Measurements from ENCODE around the gene ZKSCAN3.
"Not testable (repeated sequence)": the region's sequence is repeated elsewhere in the genome, so short reads cannot be mapped to it uniquely, and the experiment has no call there.

ZKSCAN3 gene

GRCh38 chr6:28360961-28361360 is 11.2 kb downstream of the ZKSCAN3 start:
- Histone ChIP-seq H3K27me3 (ENCODE audit: control insufficient read depth, insufficient read depth, low read length) (no peaks in the 10 kb centered on the region), H3K36me3 (ENCODE audit: control insufficient read depth, low read depth, low read length) (peaks cover 20% of the 10 kb centered on the region), H3K4me3 (ENCODE audit: low read length) (no peak overlapping the region), H3K9ac (ENCODE audit: low read length) (no peak overlapping the region), H3K9me3 (ENCODE audit: control insufficient read depth, low read depth, low read length) (no peaks in the 10 kb centered on the region), H3K27ac (ENCODE audit: low read length) (no peak overlapping the region), H3K4me1 (ENCODE audit: control insufficient read depth, low read depth, low read length) (peaks cover 7% of the 10 kb centered on the region)

- H3K36me3 ChIP-seq (ENCODE audit: control insufficient read depth, low read depth, low read length) = peaks cover 26% of the 10 kb centered on the region
- H3K4me3 ChIP-seq (ENCODE audit: low read length); H3K27ac ChIP-seq (ENCODE audit: low read length); H3K9me3 ChIP-seq (ENCODE audit: control insufficient read depth, low read depth, low read length); H3K9ac ChIP-seq (ENCODE audit: low read length); H3K4me1 ChIP-seq (ENCODE audit: control insufficient read depth, low read depth, low read length); H3K27me3 ChIP-seq (ENCODE audit: control insufficient read depth, insufficient read depth, low read length): not testable (repeated sequence)
These were observed 15.8 kb downstream of the ZKSCAN3 start for GRCh38 chr6:28365590-28365989.

DNA sequence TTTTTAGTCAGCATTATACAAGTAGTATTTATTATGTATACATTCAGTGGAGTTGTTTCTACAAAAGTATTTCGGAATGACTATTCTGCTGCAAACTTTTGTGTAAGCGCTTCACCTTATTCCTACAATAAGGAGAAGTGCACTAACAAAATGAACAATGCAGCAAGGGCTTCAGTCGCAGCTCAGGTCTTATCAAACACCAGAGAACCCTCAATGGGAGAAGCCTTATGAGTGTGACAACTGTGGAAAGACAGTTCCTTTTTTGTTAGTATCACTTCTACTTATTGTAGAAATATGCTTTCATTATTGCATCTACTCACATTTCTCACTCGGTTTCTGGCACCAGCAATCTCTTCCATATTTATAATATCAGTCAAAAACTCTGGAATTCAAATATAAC is 18.8 kb downstream of the ZKSCAN3 start:
- Histone ChIP-seq H3K36me3 (ENCODE audit: control insufficient read depth, low read depth, low read length) (peaks cover 26% of the 10 kb centered on the region), H3K4me1 (ENCODE audit: control insufficient read depth, low read depth, low read length) (no peaks in the 10 kb centered on the region), H3K27me3 (ENCODE audit: control insufficient read depth, insufficient read depth, low read length) (no peaks in the 10 kb centered on the region)

GRCh38 chr6:28369463-28369862 is 19.7 kb downstream of the ZKSCAN3 start:
- Histone ChIP-seq H3K27me3 (ENCODE audit: control insufficient read depth, insufficient read depth, low read length) (no peaks in the 10 kb centered on the region), H3K36me3 (ENCODE audit: control insufficient read depth, low read depth, low read length) (peaks cover 18% of the 10 kb centered on the region), H3K27ac (ENCODE audit: low read length) (no peak overlapping the region), H3K9ac (ENCODE audit: low read length) (no peak overlapping the region), H3K4me1 (ENCODE audit: control insufficient read depth, low read depth, low read length) (no peaks in the 10 kb centered on the region), H3K9me3 (ENCODE audit: control insufficient read depth, low read depth, low read length) (no peaks in the 10 kb centered on the region), H3K4me3 (ENCODE audit: low read length) (no peak overlapping the region)

More for the DNA sequence above, 18.8 kb downstream of the ZKSCAN3 start:
- Histone ChIP-seq H3K9me3 (ENCODE audit: control insufficient read depth, low read depth, low read length) (no peaks in the 10 kb centered on the region), H3K27ac (ENCODE audit: low read length) (no peak overlapping the region), H3K4me3 (ENCODE audit: low read length) (no peak overlapping the region), H3K9ac (ENCODE audit: low read length) (no peak overlapping the region)

DNA sequence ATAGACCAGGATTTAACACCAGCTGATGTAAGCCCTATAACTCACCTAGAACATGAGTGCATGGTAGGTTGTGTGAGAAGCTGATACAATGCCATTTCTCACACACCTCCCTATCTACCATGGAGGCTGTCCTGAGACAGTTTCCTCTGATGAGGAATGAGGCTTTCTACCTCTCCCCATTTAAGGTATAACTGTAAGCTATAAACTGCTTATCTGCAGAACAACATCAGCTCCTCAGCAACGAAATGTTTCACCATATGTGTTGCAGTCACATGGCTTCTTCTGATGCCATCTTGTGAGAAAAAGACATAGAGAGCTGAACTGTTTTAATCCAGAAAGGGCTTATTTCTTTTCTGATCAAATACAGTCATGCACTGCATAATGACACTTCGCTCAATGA is 20.7 kb downstream of the ZKSCAN3 start:
- Histone ChIP-seq H3K27ac (ENCODE audit: low read length) (no peak overlapping the region), H3K36me3 (ENCODE audit: control insufficient read depth, low read depth, low read length) (peaks cover 11% of the 10 kb centered on the region), H3K4me3 (ENCODE audit: low read length) (no peak overlapping the region), H3K9ac (ENCODE audit: low read length) (no peak overlapping the region), H3K9me3 (ENCODE audit: control insufficient read depth, low read depth, low read length) (no peaks in the 10 kb centered on the region), H3K4me1 (ENCODE audit: control insufficient read depth, low read depth, low read length) (no peaks in the 10 kb centered on the region), H3K27me3 (ENCODE audit: control insufficient read depth, insufficient read depth, low read length) (no peaks in the 10 kb centered on the region)

GRCh38 chr6:28371280-28371679 is 21.5 kb downstream of the ZKSCAN3 start:
- Histone ChIP-seq H3K36me3 (ENCODE audit: control insufficient read depth, low read depth, low read length) (peaks cover 3% of the 10 kb centered on the region), H3K4me1 (ENCODE audit: control insufficient read depth, low read depth, low read length) (no peaks in the 10 kb centered on the region), H3K4me3 (ENCODE audit: low read length) (no peak overlapping the region), H3K27ac (ENCODE audit: low read length) (no peak overlapping the region), H3K9ac (ENCODE audit: low read length) (no peak overlapping the region), H3K27me3 (ENCODE audit: control insufficient read depth, insufficient read depth, low read length) (no peaks in the 10 kb centered on the region), H3K9me3 (ENCODE audit: control insufficient read depth, low read depth, low read length) (no peaks in the 10 kb centered on the region)

DNA sequence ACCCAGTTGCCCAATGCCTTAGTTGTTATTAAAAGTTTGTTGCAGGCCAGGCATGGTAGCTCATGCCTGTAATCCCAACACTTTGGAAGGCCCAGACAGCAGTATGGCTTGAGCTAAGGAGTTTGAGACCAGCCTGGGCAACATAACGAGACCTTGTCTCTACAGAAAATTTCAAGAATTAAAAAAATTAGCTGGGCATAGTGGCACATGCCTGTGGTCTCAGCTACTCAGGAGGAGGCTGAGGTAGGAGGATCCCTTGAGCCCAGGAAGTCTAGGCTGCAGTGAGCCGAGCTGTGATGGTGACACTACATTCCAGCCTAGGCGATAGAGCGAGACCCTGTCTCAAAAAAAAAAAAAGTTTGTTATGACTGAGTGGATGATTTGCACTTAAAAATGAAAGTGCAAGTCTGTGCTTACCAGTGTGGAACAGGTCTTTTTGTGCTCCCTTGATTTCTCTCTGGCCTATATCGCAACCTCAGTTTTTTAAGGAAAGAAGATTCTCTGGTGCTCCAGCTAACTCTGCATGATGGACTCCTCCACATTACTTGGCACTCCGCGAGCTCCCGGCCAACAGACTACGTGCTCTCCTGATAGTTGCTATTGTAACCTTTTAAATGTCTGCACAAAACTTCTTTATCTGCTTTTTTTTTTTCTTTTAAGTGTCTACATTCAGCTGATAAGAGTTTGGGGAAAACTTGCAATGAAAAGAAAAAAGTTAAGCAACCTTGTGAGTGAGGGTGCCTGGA is 22.1 kb downstream of the ZKSCAN3 start:
- no peaks in the 10 kb centered on the region for H3K4me1 ChIP-seq (ENCODE audit: control insufficient read depth, low read depth, low read length)
- no peaks in the 10 kb centered on the region for H3K36me3 ChIP-seq (ENCODE audit: control insufficient read depth, low read depth, low read length)
- no peak overlapping the region for H3K9ac ChIP-seq (ENCODE audit: low read length)
- H3K27ac ChIP-seq (ENCODE audit: low read length) = no peak overlapping the region
- no peaks in the 10 kb centered on the region for H3K27me3 ChIP-seq (ENCODE audit: control insufficient read depth, insufficient read depth, low read length)
- no peak overlapping the region for H3K4me3 ChIP-seq (ENCODE audit: low read length)
- H3K9me3 ChIP-seq (ENCODE audit: control insufficient read depth, low read depth, low read length) = no peaks in the 10 kb centered on the region

GRCh38 chr6:28373925-28374324 is 24.2 kb downstream of the ZKSCAN3 start:
- H3K27me3 ChIP-seq (ENCODE audit: control insufficient read depth, insufficient read depth, low read length) = no peaks in the 10 kb centered on the region
- H3K27ac ChIP-seq (ENCODE audit: low read length) = no peak overlapping the region
- H3K4me3 ChIP-seq (ENCODE audit: low read length) = no peak overlapping the region
- H3K9me3 ChIP-seq (ENCODE audit: control insufficient read depth, low read depth, low read length) = no peaks in the 10 kb centered on the region
- H3K9ac ChIP-seq (ENCODE audit: low read length) = no peak overlapping the region
- H3K4me1 ChIP-seq (ENCODE audit: control insufficient read depth, low read depth, low read length) = no peaks in the 10 kb centered on the region
- peaks cover under 1% of the 10 kb centered on the region for H3K36me3 ChIP-seq (ENCODE audit: control insufficient read depth, low read depth, low read length)

- Histone ChIP-seq H3K36me3 (ENCODE audit: control insufficient read depth, low read depth, low read length) (peaks cover 23% of the 10 kb centered on the region), H3K27me3 (ENCODE audit: control insufficient read depth, insufficient read depth, low read length) (no peaks in the 10 kb centered on the region), H3K9ac (ENCODE audit: low read length) (no peak overlapping the region), H3K4me3 (ENCODE audit: low read length) (no peak overlapping the region), H3K27ac (ENCODE audit: low read length) (no peak overlapping the region), H3K4me1 (ENCODE audit: control insufficient read depth, low read depth, low read length) (no peaks in the 10 kb centered on the region), H3K9me3 (ENCODE audit: control insufficient read depth, low read depth, low read length) (no peaks in the 10 kb centered on the region)
These were observed 28.1 kb downstream of the ZKSCAN3 start for GRCh38 chr6:28377879-28378278.

- Histone ChIP-seq H3K27ac (ENCODE audit: low read length) (no peak overlapping the region), H3K4me1 (ENCODE audit: control insufficient read depth, low read depth, low read length) (peaks cover under 1% of the 10 kb centered on the region), H3K9me3 (ENCODE audit: control insufficient read depth, low read depth, low read length) (no peaks in the 10 kb centered on the region), H3K4me3 (ENCODE audit: low read length) (no peak overlapping the region), H3K27me3 (ENCODE audit: control insufficient read depth, insufficient read depth, low read length) (no peaks in the 10 kb centered on the region), H3K9ac (ENCODE audit: low read length) (no peak overlapping the region), H3K36me3 (ENCODE audit: control insufficient read depth, low read depth, low read length) (peaks cover 23% of the 10 kb centered on the region)
These were observed 28.9 kb downstream of the ZKSCAN3 start for GRCh38 chr6:28378644-28379043.

DNA sequence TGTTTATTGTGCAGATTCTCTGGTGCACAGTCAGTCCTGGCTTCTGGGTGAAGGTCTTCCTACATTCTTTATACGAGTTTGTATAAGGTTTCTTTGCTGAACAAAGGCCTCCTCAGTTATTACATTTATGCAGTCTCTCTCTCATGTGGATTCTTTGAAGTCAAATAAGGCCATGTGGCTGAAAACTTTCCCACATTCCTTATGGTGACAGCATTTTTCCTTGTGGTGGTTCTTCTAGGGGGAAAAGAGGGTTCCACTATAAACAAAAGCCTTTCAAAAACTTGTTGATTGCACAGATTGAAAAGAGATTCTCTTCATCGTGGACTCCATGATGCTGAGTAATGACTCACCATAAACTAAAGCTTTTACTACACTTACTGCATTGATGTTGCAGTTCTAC is 30.6 kb downstream of the ZKSCAN3 start:
- H3K9ac ChIP-seq (ENCODE audit: low read length) = no peak overlapping the region
- peaks cover 7% of the 10 kb centered on the region for H3K4me1 ChIP-seq (ENCODE audit: control insufficient read depth, low read depth, low read length)
- no peaks in the 10 kb centered on the region for H3K27me3 ChIP-seq (ENCODE audit: control insufficient read depth, insufficient read depth, low read length)
- peaks cover 26% of the 10 kb centered on the region for H3K36me3 ChIP-seq (ENCODE audit: control insufficient read depth, low read depth, low read length)
- no peaks in the 10 kb centered on the region for H3K9me3 ChIP-seq (ENCODE audit: control insufficient read depth, low read depth, low read length)
- H3K27ac ChIP-seq (ENCODE audit: low read length) = no peak overlapping the region
- no peak overlapping the region for H3K4me3 ChIP-seq (ENCODE audit: low read length)

All from iPS-18a (cell line).